RPMI7951 (cell line): Measurements from ENCODE around the gene CAB39. TPM values are rescaled to one million over a fixed set of nuclear protein-coding genes. Genes with fewer than 3 reads are reported as not detected.
A peak's percentile ranks its signal among the peaks of the same experiment; 100 is the strongest.

Experiments
- DNase-seq: peaks from one replicate; pipeline ENCODE4 v3.0.0-alpha.2; 2012; ENCODE audit warnings: low read depth
- total RNA-seq: library from RNA; depleted of rRNA; stranded (reverse); fragments of >200 nt; shearing (Covaris generic); gene quantifications from 2 replicates; pipeline ENCODE4 v1.2.3, GENCODE V29; 2014; rRNA removed

The CAB39 gene
- total RNA-seq, 1 experiment from 2014 or later, result 101 TPM

DNA sequence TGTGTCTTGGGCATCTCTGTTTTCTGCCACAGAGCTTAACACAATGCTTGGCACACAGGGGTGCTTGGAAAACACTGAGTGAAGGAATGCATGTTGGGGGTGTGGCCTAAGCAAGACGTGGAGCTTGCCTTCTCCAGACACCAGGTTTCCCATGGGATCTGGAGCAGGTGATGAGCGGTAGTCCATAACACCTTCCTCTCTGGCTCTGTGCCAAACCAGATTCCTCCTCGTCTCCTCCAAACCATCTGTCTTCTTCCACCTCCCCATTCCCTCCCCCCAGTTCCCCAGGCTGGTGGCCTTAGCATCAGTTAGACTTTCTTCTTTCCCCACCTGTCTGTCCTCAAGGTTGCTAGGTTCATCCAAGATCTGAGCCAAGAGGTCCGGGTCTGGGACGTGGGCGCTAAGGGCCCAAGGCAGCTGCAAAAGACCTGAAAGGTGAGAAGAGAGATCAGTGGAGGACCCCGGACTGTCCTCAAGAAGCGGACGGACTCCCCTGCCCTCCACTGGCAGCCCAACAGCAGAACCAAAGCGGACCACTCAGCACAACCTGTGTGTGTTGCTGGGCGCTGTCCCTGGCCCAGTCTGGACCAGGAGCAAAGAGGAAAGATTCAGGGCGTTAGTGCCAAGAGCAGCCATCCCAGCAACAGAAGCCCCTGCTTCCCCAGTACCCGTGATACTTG, 150.9 kb downstream of the CAB39 start:
- DNase-seq, result no peak

DNA sequence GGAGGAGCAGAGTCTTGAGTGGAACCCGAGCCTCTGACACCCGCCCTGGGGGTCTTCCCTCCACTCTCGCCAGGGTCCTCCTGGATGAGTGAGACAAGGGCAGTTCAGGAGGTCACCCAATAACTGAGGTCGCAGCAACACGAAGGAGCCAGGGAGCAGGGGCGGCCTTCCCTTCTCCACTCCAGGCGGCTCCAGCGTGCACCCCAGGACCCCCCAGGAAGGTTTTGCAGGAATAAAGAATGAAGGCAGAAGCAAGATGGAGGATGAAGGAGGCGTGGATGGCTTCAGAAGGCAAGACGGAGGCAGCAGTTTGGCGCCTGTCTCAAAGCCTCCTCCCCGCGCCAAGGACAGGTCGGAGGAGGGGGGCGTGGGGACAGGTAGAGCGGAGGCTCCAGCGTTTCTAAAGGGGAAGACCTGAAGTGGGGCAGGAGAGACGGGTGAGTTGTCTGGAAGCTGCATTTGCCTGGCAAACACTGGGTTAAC, 151.5 kb downstream of the CAB39 start:
- no peak for DNase-seq

DNA sequence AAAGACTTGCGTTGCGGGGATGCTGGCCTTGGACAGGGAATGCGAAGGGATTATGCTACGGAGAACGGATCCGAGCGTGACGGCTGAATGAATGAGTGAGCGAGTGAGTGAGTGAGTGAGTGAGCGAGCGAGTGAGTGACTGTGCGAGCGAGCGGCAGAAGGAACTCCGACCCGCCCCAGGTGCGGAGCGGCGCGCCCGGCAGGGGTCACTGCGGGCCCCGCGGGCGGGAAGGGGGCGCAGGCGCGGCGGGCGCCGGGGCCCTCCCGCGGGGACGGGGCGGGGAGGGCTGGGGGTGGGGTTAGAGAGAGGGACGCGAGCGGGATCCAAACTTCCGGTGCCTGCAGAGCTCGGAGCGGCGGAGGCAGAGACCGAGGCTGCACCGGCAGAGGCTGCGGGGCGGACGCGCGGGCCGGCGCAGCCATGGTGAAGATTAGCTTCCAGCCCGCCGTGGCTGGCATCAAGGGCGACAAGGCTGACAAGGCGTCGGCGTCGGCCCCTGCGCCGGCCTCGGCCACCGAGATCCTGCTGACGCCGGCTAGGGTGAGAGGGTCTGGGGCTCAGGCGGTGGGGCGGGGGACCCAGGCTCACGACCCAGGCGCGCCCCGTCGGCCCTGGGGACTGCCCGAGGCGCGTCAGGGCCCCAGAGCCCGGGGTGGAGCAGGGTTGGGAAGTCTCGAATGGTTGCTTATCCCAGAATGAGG, 152.1 kb downstream of the CAB39 start, which contains the start of gene ITM2C:
TSS of gene ITM2C (plus strand) at position 338 of the 702 bp plus-strand sequence. CDS start at position 422, 84 bp downstream.
- peak; percentile 76 for DNase-seq

DNA sequence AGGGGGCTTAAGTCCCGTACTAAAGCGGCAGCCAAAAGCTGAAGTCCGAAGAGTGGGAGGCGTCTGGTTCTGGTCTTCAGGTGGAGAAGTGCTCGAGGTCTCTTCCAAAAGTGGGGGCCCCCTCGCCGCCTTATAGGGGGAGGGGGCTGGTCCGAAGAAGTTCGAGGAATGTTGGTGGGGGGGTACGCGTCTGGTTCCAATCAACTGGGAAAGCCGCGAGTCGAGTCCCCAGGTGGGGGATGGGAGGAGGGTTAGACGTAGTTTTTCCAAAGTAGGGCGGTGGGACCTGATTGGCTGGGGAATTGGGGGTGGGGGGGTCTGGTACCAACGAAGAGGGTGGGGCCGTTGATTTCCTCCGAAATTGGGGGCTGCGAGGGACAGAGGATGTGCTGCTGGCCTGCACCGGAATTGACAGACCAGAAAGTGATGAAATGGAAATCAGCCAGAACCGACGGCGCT, 152.7 kb downstream of the CAB39 start:
- peak; percentile 25 for DNase-seq

DNA sequence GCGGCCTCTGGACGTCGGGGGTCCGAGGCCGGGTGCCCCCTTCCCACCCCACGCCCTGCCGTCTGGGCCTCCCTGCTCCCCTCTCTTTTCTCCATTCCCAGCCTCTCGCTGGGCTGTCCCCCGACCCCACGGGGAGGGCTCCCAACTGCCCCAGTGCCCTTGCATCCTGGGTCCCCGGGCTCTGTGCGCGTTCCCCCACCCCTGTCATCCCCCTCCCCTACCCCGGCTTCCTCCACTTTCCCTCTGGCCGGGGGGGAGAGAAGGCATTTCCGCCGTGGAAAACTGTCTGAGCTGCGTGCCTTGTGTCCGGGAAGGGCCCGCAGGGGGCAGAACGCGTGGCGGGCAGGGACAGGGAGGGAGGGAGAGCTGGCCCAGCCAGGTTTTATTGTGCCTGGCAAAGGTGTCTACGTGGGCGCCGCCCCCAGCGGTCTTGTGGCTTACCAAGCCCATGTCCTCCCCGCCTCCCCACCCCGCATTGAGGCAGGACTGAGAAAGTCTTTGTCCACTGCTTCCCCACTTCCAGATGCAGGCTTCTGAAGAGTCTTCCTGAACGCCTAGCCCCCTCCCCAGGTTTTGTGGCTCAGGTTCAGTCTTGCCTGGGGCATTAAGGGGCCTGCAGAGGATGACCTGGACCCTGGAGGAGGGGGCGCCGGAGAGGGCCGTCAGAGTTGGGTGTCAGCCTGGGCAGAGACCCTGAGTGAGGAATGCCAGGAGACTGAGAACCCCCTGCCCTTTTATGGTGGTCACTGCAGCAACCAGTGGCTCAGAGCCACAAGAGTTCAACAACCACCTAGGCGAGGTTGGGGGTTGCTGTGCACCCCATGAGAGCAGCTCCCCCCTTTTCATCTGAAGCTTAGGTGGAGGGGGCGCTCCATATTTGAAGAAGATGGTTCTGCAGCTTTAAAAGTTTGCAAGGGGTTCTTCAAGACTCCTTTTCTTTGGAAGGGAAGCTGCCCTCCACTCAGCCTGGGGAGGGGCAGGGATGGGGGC, 153.4 kb downstream of the CAB39 start:
- peak; percentile 47 for DNase-seq

DNA sequence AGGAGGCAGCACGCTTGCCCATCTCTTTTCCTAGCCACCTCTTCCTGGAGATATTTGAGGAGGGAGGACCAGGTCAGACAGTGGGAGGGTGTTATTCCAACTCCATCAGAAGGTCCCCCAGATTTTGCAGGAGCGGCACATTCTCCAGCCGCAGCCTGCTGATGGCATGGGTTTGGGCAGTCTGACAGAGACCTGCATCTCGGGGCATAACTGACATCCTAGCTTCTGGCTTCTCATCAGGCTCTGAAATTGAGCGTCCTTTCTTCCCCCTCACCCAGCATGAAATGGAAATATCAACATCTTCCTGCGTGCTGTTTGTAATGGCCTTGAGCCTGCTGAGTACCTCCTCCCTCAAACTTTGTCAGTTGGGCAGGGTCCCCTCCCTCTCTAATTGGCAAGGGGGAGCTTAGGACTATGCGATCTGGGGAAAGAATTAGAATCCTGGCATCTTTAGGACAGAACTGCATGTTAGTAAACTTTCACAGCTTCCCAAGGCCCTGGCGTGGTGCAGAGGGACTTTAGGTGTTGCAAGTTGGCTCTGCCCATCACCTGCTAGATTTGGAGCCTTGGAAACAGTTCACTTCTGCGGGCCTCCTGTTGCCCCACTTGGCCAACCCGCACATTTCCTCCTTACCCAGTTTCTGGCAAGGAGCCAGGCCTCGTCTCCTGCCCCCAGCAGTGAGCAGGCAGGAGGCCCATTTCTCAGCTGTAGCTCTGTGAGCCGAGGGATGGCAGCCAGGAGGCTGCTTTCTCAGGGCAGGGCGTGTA, 154.3 kb downstream of the CAB39 start:
- DNase-seq, result peak; percentile 58

DNA sequence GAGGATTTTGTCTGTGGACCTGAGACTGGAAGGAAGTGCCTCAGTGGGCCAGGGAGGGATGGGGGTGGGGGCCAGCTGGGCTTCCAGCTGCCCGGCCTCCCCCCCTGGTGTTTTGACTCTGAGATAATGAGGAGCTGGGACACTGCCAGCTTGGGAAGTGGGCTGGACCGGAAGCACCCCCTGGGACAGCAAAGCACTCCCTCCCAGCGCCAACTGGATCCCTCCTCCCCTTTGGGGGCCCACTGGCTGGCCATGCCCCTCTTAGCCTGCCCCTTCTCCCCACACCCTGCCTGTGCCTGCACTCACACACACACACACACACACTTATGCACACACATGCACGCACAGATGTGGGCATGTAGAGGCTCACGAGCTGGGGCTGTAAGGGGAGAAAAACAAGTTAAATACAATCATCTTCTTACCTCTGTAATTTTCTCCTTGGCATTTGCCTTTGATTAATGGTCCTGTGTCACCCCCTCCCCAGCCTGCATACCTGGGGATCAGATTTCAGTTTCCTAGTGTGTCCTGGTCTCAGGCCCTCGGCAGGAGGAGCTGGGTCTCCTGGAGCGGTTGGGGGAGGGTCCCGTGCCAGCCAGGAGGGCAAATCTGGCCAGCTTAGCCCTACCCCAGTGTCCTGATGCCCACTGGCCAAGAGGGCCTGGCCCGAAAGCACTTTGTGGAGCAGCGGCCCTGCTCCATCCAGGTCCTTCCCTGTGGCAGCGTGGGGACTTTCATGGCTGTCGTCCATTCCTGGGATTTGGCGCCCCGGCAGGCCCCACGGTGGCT, 155.7 kb downstream of the CAB39 start:
- no peak for DNase-seq

DNA sequence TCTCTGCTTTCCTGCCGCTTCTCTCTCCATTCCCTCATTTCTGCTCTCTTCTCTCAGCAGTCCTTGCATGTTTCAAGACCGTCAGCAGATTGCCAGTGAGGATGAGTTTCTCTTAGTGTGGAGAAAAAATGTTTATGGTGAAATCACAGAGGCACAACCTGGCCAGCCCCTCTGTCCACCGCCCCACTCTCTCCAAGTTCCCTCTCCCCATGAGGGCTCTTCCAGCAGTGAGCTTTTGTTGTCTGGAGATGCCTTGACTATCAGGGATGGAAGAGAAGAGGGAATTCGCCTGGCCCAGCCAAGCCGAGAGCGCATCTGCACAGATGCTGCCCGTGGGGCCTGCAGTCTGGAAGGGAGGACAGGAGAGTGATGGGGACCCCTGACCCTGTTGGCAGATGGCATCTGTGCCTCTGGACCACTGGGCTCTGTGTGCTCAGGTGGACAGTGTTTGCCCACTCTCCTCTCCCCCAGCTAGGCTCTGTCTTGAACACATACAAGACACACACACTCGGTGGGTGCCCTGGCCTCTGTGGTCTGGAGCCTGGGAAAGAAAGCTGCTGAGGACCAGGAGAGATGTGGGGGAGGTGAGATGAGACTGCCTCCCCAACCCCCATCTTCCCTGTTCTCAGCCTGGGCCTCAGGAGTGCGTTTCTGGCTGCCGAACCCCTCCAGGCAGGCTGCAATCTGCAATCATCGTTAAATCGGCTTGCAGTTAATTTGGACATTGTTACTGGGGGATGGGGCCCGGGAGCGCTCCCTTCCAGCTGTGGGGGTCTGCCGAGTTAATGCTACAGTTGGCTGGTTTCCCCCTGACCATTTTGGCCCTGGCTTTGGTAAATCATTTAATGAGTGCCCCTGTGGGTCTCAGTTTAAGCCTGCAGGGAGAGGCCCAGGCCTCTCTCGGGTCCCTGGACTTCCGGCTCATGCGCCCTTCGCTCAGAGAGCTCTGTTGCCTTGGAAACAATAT, 156.6 kb downstream of the CAB39 start:
- no peak for DNase-seq

DNA sequence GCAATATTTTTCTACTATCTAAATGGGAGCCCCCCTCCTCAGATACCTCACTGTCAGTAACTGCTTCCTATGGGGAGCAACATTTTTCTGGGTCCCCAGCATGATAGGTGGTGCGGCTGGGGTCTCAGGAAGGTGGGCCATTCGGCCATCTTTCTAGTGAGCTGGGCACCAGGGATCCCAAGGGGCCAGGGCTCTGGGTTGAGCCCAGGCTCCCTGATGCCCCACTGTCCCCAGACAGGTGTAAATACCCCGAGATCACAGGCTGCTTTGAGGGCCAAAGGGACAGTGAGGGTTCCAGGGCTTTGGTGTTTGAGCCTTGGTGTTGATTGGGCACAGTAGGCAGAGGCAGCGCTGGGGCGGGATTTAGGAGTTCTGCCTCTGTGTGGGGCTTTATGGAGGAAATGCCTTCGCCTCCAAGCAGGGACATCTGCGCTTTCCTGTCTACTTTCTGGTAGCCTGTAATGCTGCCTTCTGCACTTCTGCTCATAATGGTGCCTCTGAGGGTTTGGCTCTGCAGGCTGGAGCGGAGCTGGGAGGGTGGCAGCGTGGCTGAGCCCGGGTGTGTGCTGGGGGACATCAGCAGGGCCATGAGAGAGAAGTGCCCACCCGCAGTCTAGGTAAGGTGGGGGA, 157.4 kb downstream of the CAB39 start:
- no peak for DNase-seq

Other genes starting within 250 kb of the CAB39 start
- gene ITM2C, start 152.1 kb downstream of the CAB39 start, total RNA-seq, result 156 and 199 TPM in 2 replicates
- gene GPR55, start 212.4 kb downstream of the CAB39 start, total RNA-seq, result 0.24 and 0.29 TPM in 2 replicates